ENCODE data around the gene POC1B. TPM values are rescaled to one million over a fixed set of nuclear protein-coding genes. Genes with fewer than 3 reads are reported as not detected.

The POC1B gene
- total RNA-seq, 1 experiment from 2014 or later = 13.0 TPM

GRCh38 chr12:89453121-89453978 lies 72.5 kb downstream of the POC1B start:
- in situ Hi-C loops (cut with HindIII; ENCODE audit: low pct_unique_long_range_greater_than_20kb, low sequenced_read_pairs) = loop anchor here (25.0 kb wide), 1 partner anchor 391 kb away; no protein-coding TSS in a partner anchor
- no peak for DNase-seq (ENCODE audit: low read depth, low spot score)

- peak; percentile 82 for DNase-seq (ENCODE audit: low read depth, low spot score)
- in situ Hi-C loops (cut with HindIII; ENCODE audit: low pct_unique_long_range_greater_than_20kb, low sequenced_read_pairs) = loop anchor here (25.0 kb wide), 1 partner anchor 390 kb away; no protein-coding TSS in a partner anchor
These were observed 74.0 kb downstream of the POC1B start for GRCh38 chr12:89451841-89452251.

GRCh38 chr12:89450907-89451306 lies 74.9 kb downstream of the POC1B start:
- DNase-seq (ENCODE audit: low read depth, low spot score) = peak; percentile 60
- in situ Hi-C loops (cut with HindIII; ENCODE audit: low pct_unique_long_range_greater_than_20kb, low sequenced_read_pairs) = loop anchor here (25.0 kb wide), 1 partner anchor 389 kb away; no protein-coding TSS in a partner anchor

- no peak for DNase-seq (ENCODE audit: low read depth, low spot score)
These were observed 76.9 kb downstream of the POC1B start for GRCh38 chr12:89448951-89449371.

GRCh38 chr12:89448526-89448925 lies 77.3 kb downstream of the POC1B start:
- in situ Hi-C loops (cut with HindIII; ENCODE audit: low pct_unique_long_range_greater_than_20kb, low sequenced_read_pairs) = no loop called here
- no peak for DNase-seq (ENCODE audit: low read depth, low spot score)

More at GRCh38 chr12:89448951-89449371, 76.9 kb downstream of the POC1B start:
- in situ Hi-C loops (cut with HindIII; ENCODE audit: low pct_unique_long_range_greater_than_20kb, low sequenced_read_pairs) = no loop called here

GRCh38 chr12:89439941-89440340 lies 85.9 kb downstream of the POC1B start:
- in situ Hi-C loops (cut with HindIII; ENCODE audit: low pct_unique_long_range_greater_than_20kb, low sequenced_read_pairs) = no loop called here
- DNase-seq (ENCODE audit: low read depth, low spot score) = no peak

GRCh38 chr12:89437231-89437630 lies 88.6 kb downstream of the POC1B start:
- in situ Hi-C loops (cut with HindIII; ENCODE audit: low pct_unique_long_range_greater_than_20kb, low sequenced_read_pairs) = no loop called here

GRCh38 chr12:89436062-89436461 lies 89.8 kb downstream of the POC1B start:
- in situ Hi-C loops (cut with HindIII; ENCODE audit: low pct_unique_long_range_greater_than_20kb, low sequenced_read_pairs) = no loop called here
- DNase-seq (ENCODE audit: low read depth, low spot score) = no peak

More at GRCh38 chr12:89437231-89437630, 88.6 kb downstream of the POC1B start:
- no peak for DNase-seq (ENCODE audit: low read depth, low spot score)

- DNase-seq (ENCODE audit: low read depth, low spot score) = no peak
- in situ Hi-C loops (cut with HindIII; ENCODE audit: low pct_unique_long_range_greater_than_20kb, low sequenced_read_pairs) = no loop called here
These were observed 92.2 kb downstream of the POC1B start for GRCh38 chr12:89433634-89434033.

- in situ Hi-C loops (cut with HindIII; ENCODE audit: low pct_unique_long_range_greater_than_20kb, low sequenced_read_pairs) = no loop called here
- DNase-seq (ENCODE audit: low read depth, low spot score) = no peak
These were observed 93.5 kb downstream of the POC1B start for GRCh38 chr12:89432396-89432795.

- in situ Hi-C loops (cut with HindIII; ENCODE audit: low pct_unique_long_range_greater_than_20kb, low sequenced_read_pairs) = no loop called here
- DNase-seq (ENCODE audit: low read depth, low spot score) = no peak
These were observed 96.3 kb downstream of the POC1B start for GRCh38 chr12:89429528-89429927.

- DNase-seq (ENCODE audit: low read depth, low spot score) = no peak
- in situ Hi-C loops (cut with HindIII; ENCODE audit: low pct_unique_long_range_greater_than_20kb, low sequenced_read_pairs) = no loop called here
These were observed 98.2 kb downstream of the POC1B start for GRCh38 chr12:89427508-89428156.

GRCh38 chr12:89424846-89425245 lies 101.0 kb downstream of the POC1B start:
- in situ Hi-C loops (cut with HindIII; ENCODE audit: low pct_unique_long_range_greater_than_20kb, low sequenced_read_pairs) = no loop called here
- DNase-seq (ENCODE audit: low read depth, low spot score) = no peak

GRCh38 chr12:89424389-89424788 lies 101.5 kb downstream of the POC1B start:
- DNase-seq (ENCODE audit: low read depth, low spot score) = no peak
- in situ Hi-C loops (cut with HindIII; ENCODE audit: low pct_unique_long_range_greater_than_20kb, low sequenced_read_pairs) = no loop called here

GRCh38 chr12:89421092-89421835 lies 104.6 kb downstream of the POC1B start:
- in situ Hi-C loops (cut with HindIII; ENCODE audit: low pct_unique_long_range_greater_than_20kb, low sequenced_read_pairs) = no loop called here
- no peak for DNase-seq (ENCODE audit: low read depth, low spot score)

- in situ Hi-C loops (cut with HindIII; ENCODE audit: low pct_unique_long_range_greater_than_20kb, low sequenced_read_pairs) = no loop called here
- no peak for DNase-seq (ENCODE audit: low read depth, low spot score)
These were observed 107.5 kb downstream of the POC1B start for GRCh38 chr12:89418228-89418910.

- in situ Hi-C loops (cut with HindIII; ENCODE audit: low pct_unique_long_range_greater_than_20kb, low sequenced_read_pairs) = no loop called here
- no peak for DNase-seq (ENCODE audit: low read depth, low spot score)
These were observed 108.4 kb downstream of the POC1B start for GRCh38 chr12:89417246-89417977.
